K562 (cell line): ENCODE data around the gene HSPB7. TPM values are rescaled to one million over a fixed set of nuclear protein-coding genes. Genes with fewer than 3 reads are reported as not detected.

ENCODE experiments used
- COPS2 ChIP-seq: fragments of 450-650 bp; conservative IDR thresholded peaks from 2 replicates; pipeline ENCODE4 v1.6.1; 2016; ENCODE audit warnings: mild to moderate bottlenecking, moderate library complexity
- FOXJ2 ChIP-seq: fragments of 200-800 bp; sonication (Bioruptor generic); IDR thresholded peaks from 2 replicates; pipeline ENCODE4 v1.6.1; 2016; ENCODE audit warnings: missing genetic modification characterization, missing compliant biosample characterization
- GABPA ChIP-seq: fragments of 200-800 bp; sonication (Bioruptor generic); conservative IDR thresholded peaks from 2 replicates; pipeline ENCODE4 v1.6.1; 2016; ENCODE audit warnings: low read depth, missing genetic modification characterization, missing compliant biosample characterization
- GABPB1 ChIP-seq: sonication (generic); formaldehyde crosslinking; IDR thresholded peaks from 2 replicates; pipeline ENCODE4 v1.8.0; 2022; ENCODE audit warnings: mild to moderate bottlenecking, missing genetic modification reagents
- KDM5B ChIP-seq: fragments of 200-600 bp; sonication (generic); IDR thresholded peaks from 2 replicates; pipeline ENCODE4 v1.6.1; 2012; ENCODE audit warnings: low read depth, mild to moderate bottlenecking, moderate library complexity, low read length, control low read depth, inconsistent platforms; ENCODE audit not compliant: insufficient replicate concordance
- MAX ChIP-seq: sonication (generic); formaldehyde crosslinking; IDR thresholded peaks from 2 replicates; pipeline ENCODE4 v1.9.0; 2022; ENCODE audit warnings: mild to moderate bottlenecking, missing genetic modification reagents
- MTA3 ChIP-seq: fragments of 450-650 bp; formaldehyde crosslinking; IDR thresholded peaks from 2 replicates; pipeline ENCODE4 v1.6.1; 2017; ENCODE audit warnings: mild to moderate bottlenecking, borderline replicate concordance
- NKRF ChIP-seq: fragments of 450-650 bp; IDR thresholded peaks from 2 replicates; pipeline ENCODE4 v1.6.1; 2016; ENCODE audit warnings: borderline replicate concordance
- PBX2 ChIP-seq, 2 experiments: IDR thresholded peaks in 1 of 2; conservative IDR thresholded peaks in 1 of 2; 2 replicates each; pipeline ENCODE4 v1.6.1; 2016; ENCODE audit warnings: low read depth in 2 of 2, mild to moderate bottlenecking in 1 of 2, missing compliant biosample characterization in 1 of 2, missing genetic modification characterization in 1 of 2, moderate library complexity in 1 of 2
- POLR3G ChIP-seq: IDR thresholded peaks from 2 replicates; pipeline ENCODE4 v1.6.1; 2011; ENCODE audit not compliant: insufficient read length, insufficient replicate concordance; ENCODE audit errors: extremely low read depth
- SETDB1 ChIP-seq: IDR thresholded peaks from one replicate; pipeline ENCODE4 v1.6.1; 2012; ENCODE audit warnings: low read length, control low read depth, inconsistent platforms
- SMAD3 ChIP-seq: fragments of 450-650 bp; formaldehyde crosslinking; conservative IDR thresholded peaks from 2 replicates; pipeline ENCODE4 v1.4.0; 2020; ENCODE audit warnings: mild to moderate bottlenecking
- TOE1 ChIP-seq, 2 experiments: fragments of 450-650 bp in 1 of 2; sonication (generic) in 1 of 2; formaldehyde crosslinking in 1 of 2; IDR thresholded peaks; 2 replicates each; pipeline versions ENCODE4 v1.7.1 to v1.8.0; 2016 to 2022; ENCODE audit warnings: borderline replicate concordance in 2 of 2, mild to moderate bottlenecking in 2 of 2, antibody characterized with exemption in 1 of 2, inconsistent platforms in 1 of 2, low read depth in 1 of 2, missing genetic modification reagents in 1 of 2, moderate library complexity in 1 of 2
- polyA plus RNA-seq, 8 experiments: library from polyadenylated mRNA; depleted of rRNA in 4 of 8; stranded (reverse) in 5 of 8; unstranded in 3 of 8; fragments of >200 nt; fragmentation: Nextera tagmentation in 2 of 8; fragmentation: Illumina TruSeq in 1 of 8; extraction: Ambion mirVana in 2 of 8; extraction: Trizol in 1 of 8; gene quantifications; 2 replicates each; pipeline versions ENCODE4 v1.2.1 to v1.2.3, GENCODE V29; 2011 to 2014; ENCODE audit warnings: inconsistent platforms in 1 of 8, missing spikeins in 1 of 8
- total RNA-seq, 7 experiments: library from RNA; depleted of rRNA in 6 of 7; stranded (reverse); fragments of >200 nt in 6 of 7; fragmentation: Illumina TruSeq in 2 of 7; extraction: Trizol in 2 of 7; gene quantifications; 2 replicates each; pipeline versions ENCODE4 v1.2.1 to v1.2.3, GENCODE V29; 2011 to 2021; ENCODE audit warnings: low replicate concordance in 1 of 7
- TF ChIP-seq, protein P1 (sequence below), 3 experiments: IDR thresholded peaks in 2 of 3; conservative IDR thresholded peaks in 1 of 3; 2 replicates each; pipeline ENCODE4 v1.5.1; 2011 to 2012; ENCODE audit warnings: low read length in 3 of 3, mild to moderate bottlenecking in 3 of 3, control low read depth in 2 of 3, improper control_type of control experiment in 1 of 3, inconsistent platforms in 1 of 3, low read depth in 1 of 3, mixed read lengths in 1 of 3, moderate library complexity in 1 of 3; ENCODE audit not compliant: insufficient read depth in 2 of 3
- TF ChIP-seq, protein P2 (sequence below): fragments of 200-800 bp; sonication (Bioruptor generic); IDR thresholded peaks from 2 replicates; pipeline ENCODE4 v1.6.1; 2017; ENCODE audit warnings: missing genetic modification characterization, missing compliant biosample characterization

HSPB7 gene
- total and polyA plus RNA-seq, 9 of the 15 experiments (the other 6 are each of a cell fraction or from before 2014, with no cell fraction given) = 0.05 to 0.19 (median 0.07) TPM; not detected in 6

- no peak for TF ChIP-seq GABPA (tag)
- TF ChIP-seq SMAD3 (CRISPR knock-in tag) = no peak
- no peak for TF ChIP-seq COPS2
- TF ChIP-seq NKRF = no peak
- no peak for TF ChIP-seq TOE1 (IDR thresholded peaks at IDR 0.05; ENCODE audit: borderline replicate concordance)
- TF ChIP-seq TOE1 (CRISPR knock-in tag; IDR thresholded peaks at IDR 0.05; ENCODE audit: borderline replicate concordance, low read depth) = no peak
- peak; percentile 47; the same call in 1 of the 2 replicates for TF ChIP-seq MAX (CRISPR knock-in tag)
- peak; percentile 93 for TF ChIP-seq FOXJ2
- TF ChIP-seq GABPB1 (CRISPR knock-in tag) = no peak
- TF ChIP-seq, protein P1, sequence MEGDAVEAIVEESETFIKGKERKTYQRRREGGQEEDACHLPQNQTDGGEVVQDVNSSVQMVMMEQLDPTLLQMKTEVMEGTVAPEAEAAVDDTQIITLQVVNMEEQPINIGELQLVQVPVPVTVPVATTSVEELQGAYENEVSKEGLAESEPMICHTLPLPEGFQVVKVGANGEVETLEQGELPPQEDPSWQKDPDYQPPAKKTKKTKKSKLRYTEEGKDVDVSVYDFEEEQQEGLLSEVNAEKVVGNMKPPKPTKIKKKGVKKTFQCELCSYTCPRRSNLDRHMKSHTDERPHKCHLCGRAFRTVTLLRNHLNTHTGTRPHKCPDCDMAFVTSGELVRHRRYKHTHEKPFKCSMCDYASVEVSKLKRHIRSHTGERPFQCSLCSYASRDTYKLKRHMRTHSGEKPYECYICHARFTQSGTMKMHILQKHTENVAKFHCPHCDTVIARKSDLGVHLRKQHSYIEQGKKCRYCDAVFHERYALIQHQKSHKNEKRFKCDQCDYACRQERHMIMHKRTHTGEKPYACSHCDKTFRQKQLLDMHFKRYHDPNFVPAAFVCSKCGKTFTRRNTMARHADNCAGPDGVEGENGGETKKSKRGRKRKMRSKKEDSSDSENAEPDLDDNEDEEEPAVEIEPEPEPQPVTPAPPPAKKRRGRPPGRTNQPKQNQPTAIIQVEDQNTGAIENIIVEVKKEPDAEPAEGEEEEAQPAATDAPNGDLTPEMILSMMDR (IDR thresholded peaks at IDR 0.05 in 2 of 3, conservative IDR thresholded peaks at IDR 0.05 in 1 of 3; ENCODE audit: insufficient read depth in 2 of 3, low read depth in 1 of 3, low read length in 3 of 3) = no peak
- no peak for TF ChIP-seq SETDB1
- no peak for TF ChIP-seq KDM5B
- TF ChIP-seq, protein P2, sequence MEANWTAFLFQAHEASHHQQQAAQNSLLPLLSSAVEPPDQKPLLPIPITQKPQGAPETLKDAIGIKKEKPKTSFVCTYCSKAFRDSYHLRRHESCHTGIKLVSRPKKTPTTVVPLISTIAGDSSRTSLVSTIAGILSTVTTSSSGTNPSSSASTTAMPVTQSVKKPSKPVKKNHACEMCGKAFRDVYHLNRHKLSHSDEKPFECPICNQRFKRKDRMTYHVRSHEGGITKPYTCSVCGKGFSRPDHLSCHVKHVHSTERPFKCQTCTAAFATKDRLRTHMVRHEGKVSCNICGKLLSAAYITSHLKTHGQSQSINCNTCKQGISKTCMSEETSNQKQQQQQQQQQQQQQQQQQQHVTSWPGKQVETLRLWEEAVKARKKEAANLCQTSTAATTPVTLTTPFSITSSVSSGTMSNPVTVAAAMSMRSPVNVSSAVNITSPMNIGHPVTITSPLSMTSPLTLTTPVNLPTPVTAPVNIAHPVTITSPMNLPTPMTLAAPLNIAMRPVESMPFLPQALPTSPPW (CRISPR knock-in tag) = peak; percentile 43; the same call in 1 of the 2 replicates
- no peak for TF ChIP-seq MTA3
- peak; percentile 65; the same call in 1 of the 2 replicates for TF ChIP-seq PBX2 (CRISPR knock-in tag; IDR thresholded peaks at IDR 0.05; ENCODE audit: low read depth)
- peak; percentile 86 for TF ChIP-seq PBX2 (tag; conservative IDR thresholded peaks at IDR 0.05; ENCODE audit: low read depth)
- TF ChIP-seq POLR3G = no peak
These were observed 49.4 kb upstream of the HSPB7 start (continued) for GRCh38 chr1:16067127-16067768.
